Left colon (tissue), 2 donors: ENCODE results near the gene CT55. TPM values are rescaled to one million over a fixed set of nuclear protein-coding genes. Genes with fewer than 3 reads are reported as not detected.

Source experiments
- ATAC-seq: fragments of 200-7000 bp; cut with Tn5 transposase; one replicate; pipeline ENCODE4 v1.9.1; 2020; ENCODE audit warnings: mild to moderate bottlenecking, moderate library complexity
- DNase-seq, 2 donors: peaks; one replicate each; pipeline ENCODE4 v3.0.0-alpha.2; 2020
- intact Hi-C, 2 donors: fragments of 100-400 bp; cut with DNase I in 1 of 2; cut with micrococcal nuclease in 1 of 2; formaldehyde crosslinking; loops; one replicate each; pipeline versions ENCODE4 v1.11.2 to v1.14.0; 2022; cut with DNase I, micrococcal nuclease
- total RNA-seq, 2 donors: library from RNA; stranded (reverse); fragmentation: NEBNext Ultra II Directional; extraction: Animal tissue kit (Norgen Biotek cat#: 25700); gene quantifications; one replicate each; pipeline ENCODE4 v1.2.1, GENCODE V29; 2021
- donor health status: DM: no; HTN: no; CAD: no.
- donor health status: DM: yes; HTN: yes; CAD: no.

The CT55 gene
- total RNA-seq, 2 donors from 2014 or later: not detected

DNA sequence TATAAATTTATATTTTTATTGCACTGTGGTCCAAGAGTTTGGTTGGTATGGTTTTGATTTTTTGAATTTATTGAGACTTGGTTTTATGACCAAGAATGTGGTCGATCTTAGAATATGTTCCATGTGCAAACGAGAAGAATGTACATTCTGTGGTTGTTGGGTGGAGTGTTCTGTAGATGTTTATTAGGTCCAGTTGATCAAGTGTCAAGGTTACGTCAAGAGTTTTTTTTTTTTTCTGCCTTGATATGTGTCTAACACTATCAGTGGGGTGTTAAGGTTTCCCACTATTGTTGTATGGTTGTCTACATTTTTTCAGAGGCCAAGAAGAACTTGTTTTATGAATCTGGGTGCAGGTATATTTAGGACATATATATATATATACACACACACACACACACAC lies 61.6 kb downstream of the CT55 start:
- intact Hi-C loops: no loop called here

More for the DNA sequence above, 61.6 kb downstream of the CT55 start:
- DNase-seq (no peak), ATAC-seq (no peak)

Other genes with a start within 250 kb of the CT55 start
- 1 to 10 TPM in 1 of 2 donors, under 1 TPM in 1; 0.85 to 1.6 TPM for gene SMIM10, start 180.4 kb downstream of the CT55 start, total RNA-seq
- 1 to 10 TPM; 1.3 to 3.7 TPM for gene RTL8B, start 148.9 kb downstream of the CT55 start, total RNA-seq
- gene RTL8C, start 139.0 kb downstream of the CT55 start, total RNA-seq: 10 to 100 TPM; 42.5 to 44.4 TPM
- gene RTL8A, start 119.3 kb downstream of the CT55 start, total RNA-seq: 10 to 100 TPM; 35.8 to 36.7 TPM
- 1 to 10 TPM in 1 of 2 donors, under 1 TPM in 1; 0.64 to 1.6 TPM for gene SMIM10L2B, start 72.7 kb downstream of the CT55 start, total RNA-seq
- gene ETDB, start 50.9 kb downstream of the CT55 start, total RNA-seq: not detected
- not detected for gene ETDA, start 80.7 kb upstream of the CT55 start, total RNA-seq
- gene ETDC, start 138.1 kb upstream of the CT55 start, total RNA-seq: not detected
- gene ZNF75D, start 172.7 kb upstream of the CT55 start, total RNA-seq: 1 to 10 TPM; 7.9 to 9.0 TPM
- gene ZNF449, start 173.4 kb upstream of the CT55 start, total RNA-seq: 1 to 10 TPM; 3.2 to 3.7 TPM